Subcutaneous adipose tissue (tissue), 4 donors: ENCODE results near the gene ASIC2. TPM values are rescaled to one million over a fixed set of nuclear protein-coding genes. Genes with fewer than 3 reads are reported as not detected.

Source experiments
- total RNA-seq, 4 donors: library from RNA; depleted of rRNA; stranded (reverse); fragments of >200 nt; gene quantifications; one replicate each; pipeline ENCODE4 v1.1.0, GENCODE V29; 2016
- TF ChIP-seq, protein P1 (sequence below): fragments of 450-650 bp; IDR thresholded peaks from one replicate; pipeline ENCODE4 v1.5.1; 2016; ENCODE audit warnings: low read depth, mild to moderate bottlenecking, control low read depth, antibody characterized with exemption, moderate library complexity

ASIC2 gene
- total RNA-seq, 4 donors from 2014 or later, result not detected

- TF ChIP-seq, protein P1, sequence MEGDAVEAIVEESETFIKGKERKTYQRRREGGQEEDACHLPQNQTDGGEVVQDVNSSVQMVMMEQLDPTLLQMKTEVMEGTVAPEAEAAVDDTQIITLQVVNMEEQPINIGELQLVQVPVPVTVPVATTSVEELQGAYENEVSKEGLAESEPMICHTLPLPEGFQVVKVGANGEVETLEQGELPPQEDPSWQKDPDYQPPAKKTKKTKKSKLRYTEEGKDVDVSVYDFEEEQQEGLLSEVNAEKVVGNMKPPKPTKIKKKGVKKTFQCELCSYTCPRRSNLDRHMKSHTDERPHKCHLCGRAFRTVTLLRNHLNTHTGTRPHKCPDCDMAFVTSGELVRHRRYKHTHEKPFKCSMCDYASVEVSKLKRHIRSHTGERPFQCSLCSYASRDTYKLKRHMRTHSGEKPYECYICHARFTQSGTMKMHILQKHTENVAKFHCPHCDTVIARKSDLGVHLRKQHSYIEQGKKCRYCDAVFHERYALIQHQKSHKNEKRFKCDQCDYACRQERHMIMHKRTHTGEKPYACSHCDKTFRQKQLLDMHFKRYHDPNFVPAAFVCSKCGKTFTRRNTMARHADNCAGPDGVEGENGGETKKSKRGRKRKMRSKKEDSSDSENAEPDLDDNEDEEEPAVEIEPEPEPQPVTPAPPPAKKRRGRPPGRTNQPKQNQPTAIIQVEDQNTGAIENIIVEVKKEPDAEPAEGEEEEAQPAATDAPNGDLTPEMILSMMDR, result no peak
These were observed 7.1 kb upstream of the ASIC2 start for GRCh38 chr17:33300241-33300640.

- TF ChIP-seq, protein P1, result no peak
These were observed 6.0 kb upstream of the ASIC2 start for GRCh38 chr17:33299115-33299514.

DNA sequence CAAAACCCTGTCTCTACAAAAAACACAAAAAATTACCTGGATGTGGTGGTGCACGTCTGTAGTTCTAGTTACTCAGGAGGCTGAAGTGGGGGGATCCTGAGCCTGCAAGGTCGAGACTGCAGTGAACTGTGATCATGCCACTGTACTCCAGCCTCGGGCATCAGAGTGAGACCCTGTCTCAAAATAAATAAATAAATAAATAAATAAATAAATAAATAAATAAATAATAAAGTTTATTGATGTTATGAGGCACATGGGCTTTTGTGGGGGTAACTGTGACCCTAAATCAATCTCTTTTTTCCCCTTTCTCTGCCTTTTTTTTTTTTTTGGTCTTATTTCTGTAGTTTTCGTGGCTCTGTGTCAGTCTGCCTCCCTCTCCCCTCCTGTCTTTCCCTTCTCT is 4.5 kb upstream of the ASIC2 start:
- TF ChIP-seq, protein P1, result no peak

GRCh38 chr17:33294994-33295393 is 1.9 kb upstream of the ASIC2 start:
- TF ChIP-seq, protein P1, result no peak

- TF ChIP-seq, protein P1, result no peak
These were observed 704 bp downstream of the ASIC2 start for GRCh38 chr17:33292201-33292980.

DNA sequence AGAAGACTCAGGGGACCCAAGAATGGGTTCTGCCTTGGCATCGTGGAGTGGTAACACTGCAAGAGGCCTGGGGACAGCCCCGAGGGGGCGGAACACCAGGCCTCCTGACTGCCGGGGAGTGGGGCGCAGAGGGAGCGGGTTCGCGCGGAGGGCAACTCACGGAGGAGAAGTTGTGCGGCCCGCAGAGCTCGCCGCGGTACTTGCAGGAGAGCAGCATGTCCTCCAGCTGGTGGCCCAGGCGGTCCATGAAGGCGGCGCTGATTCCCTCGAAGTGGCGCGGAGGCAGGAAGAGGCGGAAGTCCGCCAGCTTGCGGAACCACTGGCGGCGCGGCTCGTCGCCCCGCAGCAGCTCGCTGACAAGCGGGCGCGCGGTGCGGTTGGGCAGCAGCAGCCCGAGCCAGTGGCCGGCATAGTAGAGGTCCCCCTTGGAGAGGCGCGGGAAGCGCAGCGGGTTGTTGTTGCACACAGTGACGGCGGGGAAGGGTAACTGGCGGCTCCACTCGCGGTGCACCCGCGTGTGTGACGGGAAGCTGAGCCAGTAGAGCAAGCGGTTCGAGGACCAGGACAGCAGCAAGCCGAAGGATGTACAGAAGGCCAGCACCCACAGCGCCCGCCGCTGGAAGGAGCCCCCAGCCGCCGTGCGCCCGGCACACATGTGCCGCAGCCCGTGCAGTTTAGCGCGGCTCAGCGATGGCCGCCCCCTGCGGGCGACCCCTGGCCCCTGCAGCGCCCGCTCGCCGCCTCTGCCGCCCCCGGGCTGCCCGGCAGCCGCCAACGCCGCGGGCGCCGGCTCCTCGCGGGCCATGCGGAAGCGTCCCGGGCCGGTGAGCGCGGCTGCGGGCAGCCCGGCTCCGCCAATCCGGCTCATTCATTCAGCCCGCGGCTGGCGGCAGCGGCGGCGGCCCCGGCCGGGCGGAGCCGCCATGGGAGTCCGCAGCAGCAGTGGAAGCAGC is 1.6 kb downstream of the ASIC2 start:
- TF ChIP-seq, protein P1, result no peak

DNA sequence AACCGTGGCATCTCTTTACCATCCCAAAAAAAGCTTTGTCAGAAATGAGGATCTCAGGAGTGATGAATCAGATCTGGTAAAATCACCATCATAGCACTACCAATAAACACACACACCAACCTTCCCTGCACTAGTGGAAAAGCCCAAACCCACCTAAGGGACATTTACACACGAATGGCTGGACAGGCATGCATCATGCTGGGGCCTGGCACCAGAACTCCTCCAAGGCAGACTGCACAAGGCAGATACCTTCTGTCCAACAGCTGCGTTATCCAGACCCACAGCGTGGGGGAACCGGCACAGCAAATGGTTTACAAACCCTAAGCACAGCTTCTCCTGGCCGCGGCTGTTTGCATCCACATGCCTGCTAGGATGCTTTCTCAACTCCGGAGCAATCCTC is 2.8 kb downstream of the ASIC2 start:
- TF ChIP-seq, protein P1, result no peak
